Activated T-cell treated with anti-CD3 and anti-CD28 coated beads, Interleukin-2, amount 50 U/mL, for 24 hours (primary cell): ENCODE results near the gene DUSP5.
A peak's percentile ranks its signal among the peaks of the same experiment; 100 is the strongest.

Experiments
- DNase-seq: peaks from one replicate; pipeline ENCODE4 v3.0.0-alpha.2; 2020
- H3K27ac Mint-ChIP-seq: 2 replicates; pipeline ENCODE4 v1.8.0; 2020; ENCODE audit warnings: mild to moderate bottlenecking, mixed read lengths
- H3K27me3 Mint-ChIP-seq: 2 replicates; pipeline ENCODE4 v1.8.0; 2020; ENCODE audit warnings: mixed read lengths
- H3K36me3 Mint-ChIP-seq: 2 replicates; pipeline ENCODE4 v1.8.0; 2020; ENCODE audit warnings: low read depth, mixed read lengths
- H3K4me1 Mint-ChIP-seq: 2 replicates; pipeline ENCODE4 v1.8.0; 2020; ENCODE audit warnings: low read depth, mixed read lengths
- H3K4me3 Mint-ChIP-seq: 2 replicates; pipeline ENCODE4 v1.8.0; 2020; ENCODE audit warnings: mild to moderate bottlenecking, moderate library complexity, mixed read lengths
- H3K9me3 Mint-ChIP-seq: 2 replicates; pipeline ENCODE4 v1.8.0; 2020; ENCODE audit warnings: mixed read lengths

The DUSP5 gene

GRCh38 chr10:110490640-110491039 lies 7.1 kb upstream of the DUSP5 start:
- no peak overlapping the region for H3K4me3 Mint-ChIP-seq

GRCh38 chr10:110491346-110491745 lies 6.4 kb upstream of the DUSP5 start:
- Mint-ChIP-seq H3K27ac (no peak overlapping the region), H3K27me3 (peaks cover 6% of the 10 kb centered on the region), H3K4me3 (no peak overlapping the region), H3K36me3 (peaks cover 13% of the 10 kb centered on the region), H3K4me1 (peaks cover 37% of the 10 kb centered on the region), H3K9me3 (no peaks in the 10 kb centered on the region)
- DNase-seq: no peak

More at GRCh38 chr10:110490640-110491039, 7.1 kb upstream of the DUSP5 start:
- Mint-ChIP-seq H3K4me1 (peaks cover 30% of the 10 kb centered on the region), H3K9me3 (no peaks in the 10 kb centered on the region), H3K36me3 (peaks cover 7% of the 10 kb centered on the region), H3K27ac (no peak overlapping the region), H3K27me3 (peaks cover 6% of the 10 kb centered on the region)
- DNase-seq: no peak

- Mint-ChIP-seq H3K36me3 (peaks cover 22% of the 10 kb centered on the region), H3K9me3 (no peaks in the 10 kb centered on the region), H3K27me3 (peaks cover 6% of the 10 kb centered on the region), H3K4me1 (peaks cover 40% of the 10 kb centered on the region), H3K4me3 (no peak overlapping the region), H3K27ac (no peak overlapping the region)
- no peak for DNase-seq
Observed at GRCh38 chr10:110492069-110492822, 5.5 kb upstream of the DUSP5 start.

- Mint-ChIP-seq H3K4me1 (peaks cover 28% of the 10 kb centered on the region), H3K36me3 (peaks cover 26% of the 10 kb centered on the region), H3K27me3 (peaks cover 1% of the 10 kb centered on the region), H3K27ac (no peak overlapping the region), H3K4me3 (no peak overlapping the region), H3K9me3 (no peaks in the 10 kb centered on the region)
- DNase-seq: no peak
Observed at GRCh38 chr10:110493832-110494426, 3.8 kb upstream of the DUSP5 start.

GRCh38 chr10:110494532-110494931 lies 3.2 kb upstream of the DUSP5 start:
- H3K27ac Mint-ChIP-seq: no peak overlapping the region
- H3K4me3 Mint-ChIP-seq: no peak overlapping the region
- no peak for DNase-seq
- peaks cover 26% of the 10 kb centered on the region for H3K4me1 Mint-ChIP-seq
- no peaks in the 10 kb centered on the region for H3K27me3 Mint-ChIP-seq
- H3K9me3 Mint-ChIP-seq: no peaks in the 10 kb centered on the region
- peaks cover 32% of the 10 kb centered on the region for H3K36me3 Mint-ChIP-seq

GRCh38 chr10:110495731-110496552 lies 1.8 kb upstream of the DUSP5 start:
- H3K36me3 Mint-ChIP-seq: peaks cover 46% of the 10 kb centered on the region
- peak overlapping the region; percentile 94 for H3K4me3 Mint-ChIP-seq
- no peaks in the 10 kb centered on the region for H3K27me3 Mint-ChIP-seq
- peak overlapping the region; percentile 94 for H3K27ac Mint-ChIP-seq
- no peaks in the 10 kb centered on the region for H3K9me3 Mint-ChIP-seq
- peaks cover 40% of the 10 kb centered on the region for H3K4me1 Mint-ChIP-seq
- peak; percentile 77 for DNase-seq

GRCh38 chr10:110496553-110497437 lies 912 bp upstream of the DUSP5 start:
- H3K36me3 Mint-ChIP-seq: peaks cover 55% of the 10 kb centered on the region
- peak overlapping the region; percentile 94 for H3K4me3 Mint-ChIP-seq
- no peaks in the 10 kb centered on the region for H3K9me3 Mint-ChIP-seq
- peaks cover 48% of the 10 kb centered on the region for H3K4me1 Mint-ChIP-seq
- no peak for DNase-seq
- H3K27me3 Mint-ChIP-seq: no peaks in the 10 kb centered on the region
- peak overlapping the region; percentile 94 for H3K27ac Mint-ChIP-seq

GRCh38 chr10:110498087-110498981 lies 627 bp downstream of the DUSP5 start:
- Mint-ChIP-seq H3K27ac (peak overlapping the region; percentile 98), H3K27me3 (no peaks in the 10 kb centered on the region), H3K4me1 (peaks cover 61% of the 10 kb centered on the region), H3K4me3 (peak overlapping the region; percentile 98), H3K36me3 (peaks cover 70% of the 10 kb centered on the region), H3K9me3 (no peaks in the 10 kb centered on the region)
- DNase-seq: peak; percentile 77

- peaks cover 78% of the 10 kb centered on the region for H3K36me3 Mint-ChIP-seq
- H3K27me3 Mint-ChIP-seq: no peaks in the 10 kb centered on the region
- H3K4me3 Mint-ChIP-seq: peak overlapping the region; percentile 98
- H3K4me1 Mint-ChIP-seq: peaks cover 69% of the 10 kb centered on the region
- peak overlapping the region; percentile 98 for H3K27ac Mint-ChIP-seq
- no peaks in the 10 kb centered on the region for H3K9me3 Mint-ChIP-seq
- peak; percentile 64 for DNase-seq
Observed at GRCh38 chr10:110498982-110499795, 1.5 kb downstream of the DUSP5 start.

- no peaks in the 10 kb centered on the region for H3K27me3 Mint-ChIP-seq
Observed at GRCh38 chr10:110499796-110500514, 2.2 kb downstream of the DUSP5 start.

GRCh38 chr10:110500515-110500905 lies 2.8 kb downstream of the DUSP5 start:
- Mint-ChIP-seq H3K4me3 (peak overlapping the region; percentile 98), H3K4me1 (peaks cover 81% of the 10 kb centered on the region), H3K27me3 (no peaks in the 10 kb centered on the region), H3K36me3 (peaks cover 86% of the 10 kb centered on the region), H3K9me3 (no peaks in the 10 kb centered on the region), H3K27ac (peak overlapping the region; percentile 98)
- DNase-seq: no peak

More at GRCh38 chr10:110499796-110500514, 2.2 kb downstream of the DUSP5 start:
- Mint-ChIP-seq H3K4me1 (peaks cover 77% of the 10 kb centered on the region), H3K4me3 (peak overlapping the region; percentile 98), H3K36me3 (peaks cover 81% of the 10 kb centered on the region), H3K9me3 (no peaks in the 10 kb centered on the region), H3K27ac (peak overlapping the region; percentile 98)
- DNase-seq: no peak
